ENCODE results near the gene ETNK1.
"Not testable (repeated sequence)": the region's sequence is repeated elsewhere in the genome, so short reads cannot be mapped to it uniquely, and the experiment has no call there.

Gene ETNK1

DNA sequence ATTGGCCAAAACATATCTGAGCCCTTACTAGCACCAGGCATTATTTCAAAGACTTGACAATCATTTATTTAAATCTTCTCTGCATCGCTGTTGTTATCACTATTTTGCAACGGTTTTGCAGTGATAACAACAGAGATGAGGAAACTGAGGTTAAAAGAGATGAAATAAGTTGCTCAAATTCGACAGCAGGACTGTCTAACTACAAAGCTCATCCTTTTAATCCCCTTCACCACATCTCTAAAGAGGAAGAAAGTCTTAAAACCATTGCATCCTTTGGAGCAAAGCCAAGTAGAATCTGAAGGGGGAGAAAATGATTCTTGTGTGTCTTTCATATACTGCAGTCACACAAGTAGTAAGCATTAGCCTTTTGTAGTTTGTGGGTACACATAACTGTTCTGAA lies 14.8 kb upstream of the ETNK1 start:
- no peaks in the 10 kb centered on the region for H3K4me1 ChIP-seq (ENCODE audit: insufficient read depth, low read length, severe bottlenecking)
- H3K27me3 ChIP-seq (ENCODE audit: insufficient read depth, low read length) = no peaks in the 10 kb centered on the region
- H3K9ac ChIP-seq (ENCODE audit: low read length) = no peak overlapping the region
- H3K36me3 ChIP-seq (ENCODE audit: insufficient read depth, low read length) = no peaks in the 10 kb centered on the region
- no peak overlapping the region for H2AFZ ChIP-seq (ENCODE audit: low read length)
- no peak overlapping the region for H3K4me3 ChIP-seq (ENCODE audit: low read depth, low read length, poor library complexity, severe bottlenecking)
- H3K79me2 ChIP-seq (ENCODE audit: insufficient read depth, low read length) = no peaks in the 10 kb centered on the region
- H3K9me3 ChIP-seq (ENCODE audit: low read length) = no peaks in the 10 kb centered on the region
- H3K27ac ChIP-seq (ENCODE audit: low read depth, low read length, poor library complexity, severe bottlenecking) = no peak overlapping the region
- no peak overlapping the region for H3K4me2 ChIP-seq (ENCODE audit: low read length)
- no peaks in the 10 kb centered on the region for H3F3A ChIP-seq (ENCODE audit: insufficient read depth, low read length)
- no peaks in the 10 kb centered on the region for H3K9me2 ChIP-seq (ENCODE audit: low read depth, low read length)
- TF ChIP-seq, protein P1, sequence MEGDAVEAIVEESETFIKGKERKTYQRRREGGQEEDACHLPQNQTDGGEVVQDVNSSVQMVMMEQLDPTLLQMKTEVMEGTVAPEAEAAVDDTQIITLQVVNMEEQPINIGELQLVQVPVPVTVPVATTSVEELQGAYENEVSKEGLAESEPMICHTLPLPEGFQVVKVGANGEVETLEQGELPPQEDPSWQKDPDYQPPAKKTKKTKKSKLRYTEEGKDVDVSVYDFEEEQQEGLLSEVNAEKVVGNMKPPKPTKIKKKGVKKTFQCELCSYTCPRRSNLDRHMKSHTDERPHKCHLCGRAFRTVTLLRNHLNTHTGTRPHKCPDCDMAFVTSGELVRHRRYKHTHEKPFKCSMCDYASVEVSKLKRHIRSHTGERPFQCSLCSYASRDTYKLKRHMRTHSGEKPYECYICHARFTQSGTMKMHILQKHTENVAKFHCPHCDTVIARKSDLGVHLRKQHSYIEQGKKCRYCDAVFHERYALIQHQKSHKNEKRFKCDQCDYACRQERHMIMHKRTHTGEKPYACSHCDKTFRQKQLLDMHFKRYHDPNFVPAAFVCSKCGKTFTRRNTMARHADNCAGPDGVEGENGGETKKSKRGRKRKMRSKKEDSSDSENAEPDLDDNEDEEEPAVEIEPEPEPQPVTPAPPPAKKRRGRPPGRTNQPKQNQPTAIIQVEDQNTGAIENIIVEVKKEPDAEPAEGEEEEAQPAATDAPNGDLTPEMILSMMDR (IDR thresholded peaks at IDR 0.05; ENCODE audit: low read length) = no peak
- no peak for TF ChIP-seq EZH2 (IDR thresholded peaks at IDR 0.05; ENCODE audit: borderline replicate concordance, low read length)
- H4K20me1 ChIP-seq (ENCODE audit: insufficient read depth, low read length) = no peaks in the 10 kb centered on the region

DNA sequence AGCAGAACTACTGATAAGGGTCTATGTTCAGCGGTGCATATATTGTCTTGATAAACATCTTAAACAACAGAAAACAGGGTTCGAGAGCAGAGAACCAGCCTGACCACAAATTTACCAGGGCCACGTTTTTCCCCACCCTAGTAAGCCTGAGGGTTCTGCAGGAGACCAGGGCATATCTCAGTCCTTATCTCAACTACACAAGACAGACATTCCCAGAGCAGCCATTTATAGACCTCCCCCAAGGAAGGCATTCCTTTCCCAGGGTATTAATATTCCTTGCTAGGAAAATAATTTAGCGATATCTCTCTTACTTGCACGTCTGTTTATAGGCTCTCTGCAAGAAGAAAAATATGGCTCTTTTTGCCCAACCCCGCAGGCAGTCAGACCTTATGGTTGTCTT lies 12.1 kb upstream of the ETNK1 start:
- H3K4me3 ChIP-seq (ENCODE audit: low read depth, low read length, poor library complexity, severe bottlenecking); H3K79me2 ChIP-seq (ENCODE audit: insufficient read depth, low read length); H4K20me1 ChIP-seq (ENCODE audit: insufficient read depth, low read length); H3K27ac ChIP-seq (ENCODE audit: low read depth, low read length, poor library complexity, severe bottlenecking); H2AFZ ChIP-seq (ENCODE audit: low read length); H3K27me3 ChIP-seq (ENCODE audit: insufficient read depth, low read length); H3K4me1 ChIP-seq (ENCODE audit: insufficient read depth, low read length, severe bottlenecking); H3K9ac ChIP-seq (ENCODE audit: low read length); H3F3A ChIP-seq (ENCODE audit: insufficient read depth, low read length); H3K9me2 ChIP-seq (ENCODE audit: low read depth, low read length); H3K4me2 ChIP-seq (ENCODE audit: low read length); H3K36me3 ChIP-seq (ENCODE audit: insufficient read depth, low read length): not testable (repeated sequence)
- peaks cover 11% of the 10 kb centered on the region for H3K9me3 ChIP-seq (ENCODE audit: low read length)

DNA sequence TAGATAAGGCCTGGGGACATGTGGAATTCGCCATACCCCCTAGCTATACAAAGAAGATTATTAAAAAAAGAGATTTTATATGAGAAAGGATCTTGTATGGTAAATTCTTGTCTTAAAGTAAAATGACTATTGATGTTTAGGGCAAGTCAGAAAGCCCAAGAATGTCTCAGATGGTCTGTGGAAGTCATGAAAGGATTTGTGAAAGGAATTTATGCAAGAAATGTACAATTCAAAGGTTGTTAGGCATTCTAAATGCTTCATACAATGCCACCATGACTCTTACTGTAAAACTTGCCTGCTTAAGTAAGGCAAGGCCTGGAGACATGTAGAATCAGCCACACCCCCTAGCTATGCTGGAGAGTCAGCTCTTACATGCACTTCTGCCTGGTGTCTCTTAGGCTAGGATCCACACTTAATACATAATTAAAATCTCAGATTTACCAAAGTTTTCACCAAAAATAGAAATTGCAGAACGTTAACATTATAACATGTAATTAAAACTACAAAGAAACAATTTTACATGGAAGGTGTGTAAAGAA lies 8.9 kb upstream of the ETNK1 start:
- H3K4me3 ChIP-seq (ENCODE audit: low read depth, low read length, poor library complexity, severe bottlenecking) = no peak overlapping the region
- no peaks in the 10 kb centered on the region for H3F3A ChIP-seq (ENCODE audit: insufficient read depth, low read length)
- no peak overlapping the region for H3K27ac ChIP-seq (ENCODE audit: low read depth, low read length, poor library complexity, severe bottlenecking)
- no peaks in the 10 kb centered on the region for H3K27me3 ChIP-seq (ENCODE audit: insufficient read depth, low read length)
- no peaks in the 10 kb centered on the region for H3K36me3 ChIP-seq (ENCODE audit: insufficient read depth, low read length)
- H3K9me2 ChIP-seq (ENCODE audit: low read depth, low read length) = no peaks in the 10 kb centered on the region
- TF ChIP-seq, protein P1 (IDR thresholded peaks at IDR 0.05; ENCODE audit: low read length) = no peak
- no peak for TF ChIP-seq EZH2 (IDR thresholded peaks at IDR 0.05; ENCODE audit: borderline replicate concordance, low read length)
- no peaks in the 10 kb centered on the region for H3K79me2 ChIP-seq (ENCODE audit: insufficient read depth, low read length)
- H3K4me2 ChIP-seq (ENCODE audit: low read length) = no peak overlapping the region
- no peaks in the 10 kb centered on the region for H3K4me1 ChIP-seq (ENCODE audit: insufficient read depth, low read length, severe bottlenecking)
- no peaks in the 10 kb centered on the region for H4K20me1 ChIP-seq (ENCODE audit: insufficient read depth, low read length)
- H2AFZ ChIP-seq (ENCODE audit: low read length) = no peak overlapping the region
- peaks cover 12% of the 10 kb centered on the region for H3K9me3 ChIP-seq (ENCODE audit: low read length)
- no peak overlapping the region for H3K9ac ChIP-seq (ENCODE audit: low read length)

DNA sequence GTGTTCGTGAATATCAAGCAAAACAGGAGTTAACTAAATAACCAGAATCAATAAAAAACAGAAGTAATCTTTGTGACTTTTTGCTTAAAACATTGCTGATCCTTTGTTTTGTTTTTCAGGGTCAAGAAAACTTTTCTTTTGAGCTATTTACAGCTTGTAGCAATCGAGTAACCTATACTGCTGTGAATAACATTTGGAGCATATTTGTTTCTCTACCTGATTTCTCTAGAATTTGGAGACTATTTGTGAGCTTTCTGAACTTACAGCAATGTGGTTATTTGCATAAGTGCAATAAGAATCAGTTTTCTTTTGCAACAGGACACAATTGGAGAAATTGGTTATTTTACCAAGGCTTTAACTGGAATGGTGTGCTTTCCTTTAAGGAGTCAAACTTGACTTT lies 7.3 kb upstream of the ETNK1 start:
- Histone ChIP-seq H3K36me3 (ENCODE audit: insufficient read depth, low read length) (no peaks in the 10 kb centered on the region), H4K20me1 (ENCODE audit: insufficient read depth, low read length) (no peaks in the 10 kb centered on the region), H3K27ac (ENCODE audit: low read depth, low read length, poor library complexity, severe bottlenecking) (no peak overlapping the region), H3K9me2 (ENCODE audit: low read depth, low read length) (no peaks in the 10 kb centered on the region), H3K27me3 (ENCODE audit: insufficient read depth, low read length) (no peaks in the 10 kb centered on the region), H3K4me1 (ENCODE audit: insufficient read depth, low read length, severe bottlenecking) (no peaks in the 10 kb centered on the region), H3F3A (ENCODE audit: insufficient read depth, low read length) (no peaks in the 10 kb centered on the region), H3K4me3 (ENCODE audit: low read depth, low read length, poor library complexity, severe bottlenecking) (no peak overlapping the region), H3K79me2 (ENCODE audit: insufficient read depth, low read length) (no peaks in the 10 kb centered on the region), H3K9ac (ENCODE audit: low read length) (no peak overlapping the region), H3K4me2 (ENCODE audit: low read length) (no peak overlapping the region), H3K9me3 (ENCODE audit: low read length) (peaks cover 12% of the 10 kb centered on the region), H2AFZ (ENCODE audit: low read length) (no peak overlapping the region)
- TF ChIP-seq EZH2 (IDR thresholded peaks at IDR 0.05; ENCODE audit: borderline replicate concordance, low read length) = no peak
- TF ChIP-seq, protein P1 (IDR thresholded peaks at IDR 0.05; ENCODE audit: low read length) = no peak
